ENCODE measurements around the gene GNPTG. TPM values are rescaled to one million over a fixed set of nuclear protein-coding genes. Genes with fewer than 3 reads are reported as not detected.

Gene GNPTG
- total and polyA plus RNA-seq, 2 of the 13 experiments (the other 11 are each of a cell fraction or from before 2014, with no cell fraction given), result 22.7 to 71.1 TPM

- TF ChIP-seq ZSCAN20 (CRISPR knock-in tag; IDR thresholded peaks at IDR 0.05; ENCODE audit: borderline replicate concordance) (no peak), TBP (CRISPR knock-in tag; IDR thresholded peaks at IDR 0.05) (no peak), DZIP1 (CRISPR knock-in tag; IDR thresholded peaks at IDR 0.05) (no peak), POLR2AphosphoS5 (IDR thresholded peaks at IDR 0.05; ENCODE audit: low read depth, low read length) (0 out of 2 replicates have a peak, but pooled peaks have one; percentile 26), GMEB1 (CRISPR knock-in tag; IDR thresholded peaks at IDR 0.05; ENCODE audit: borderline replicate concordance) (peak; percentile 44; the same call in 1 of the 2 replicates), CEBPB (IDR thresholded peaks at IDR 0.05; ENCODE audit: borderline replicate concordance, low read depth, low read length) (no peak), TCF12 (IDR thresholded peaks at IDR 0.05) (no peak), TCF12 (CRISPR knock-in tag; IDR thresholded peaks at IDR 0.05) (no peak), ZNF282 (IDR thresholded peaks at IDR 0.05; ENCODE audit: partially characterized antibody) (no peak), ATF2 (CRISPR knock-in tag; IDR thresholded peaks at IDR 0.05) (no peak), ZXDC (CRISPR knock-in tag; IDR thresholded peaks at IDR 0.05) (no peak), ZNF569 (CRISPR knock-in tag; IDR thresholded peaks at IDR 0.05; ENCODE audit: borderline replicate concordance) (no peak), FOXJ3 (CRISPR knock-in tag; IDR thresholded peaks at IDR 0.05; ENCODE audit: borderline replicate concordance) (no peak), ZBTB26 (CRISPR knock-in tag; IDR thresholded peaks at IDR 0.05; ENCODE audit: borderline replicate concordance) (no peak), KLF12 (CRISPR knock-in tag; IDR thresholded peaks at IDR 0.05; ENCODE audit: borderline replicate concordance) (0 out of 2 replicates have a peak, but pooled peaks have one; percentile 26), TERF1 (CRISPR knock-in tag; IDR thresholded peaks at IDR 0.05) (no peak), GABPB1 (CRISPR knock-in tag; IDR thresholded peaks at IDR 0.05) (peak; percentile 42; the same call in 1 of the 2 replicates)
These were observed 27.8 kb downstream of the GNPTG start (continued) for GRCh38 chr16:1379304-1380076.
